Neutrophil (primary cell): ENCODE results near the gene CWC25.

ENCODE experiments used
- H3K27ac ChIP-seq: fragments of 200-600 bp; sonication (generic); 2 replicates; pipeline ENCODE4 v1.5.1; 2016; ENCODE audit warnings: mild to moderate bottlenecking, moderate library complexity
- H3K27me3 ChIP-seq: fragments of 200-600 bp; sonication (generic); 2 replicates; pipeline ENCODE4 v1.6.0; 2016; ENCODE audit warnings: mild to moderate bottlenecking
- H3K36me3 ChIP-seq: fragments of 200-600 bp; sonication (generic); 2 replicates; pipeline ENCODE4 v1.5.1; 2017
- H3K4me1 ChIP-seq, 2 experiments: fragments of 200-600 bp in 1 of 2; sonication (generic) in 1 of 2; 1 replicate in 1 of 2; 2 replicates in 1 of 2; pipeline versions ENCODE4 v1.5.1 to v1.6.1; 2013 to 2016; ENCODE audit warnings: low read depth in 1 of 2, low read length in 1 of 2, mild to moderate bottlenecking in 1 of 2, moderate library complexity in 1 of 2; ENCODE audit not compliant: control insufficient read depth in 1 of 2, insufficient read depth in 1 of 2
- H3K4me3 ChIP-seq, 2 experiments: fragments of 200-600 bp in 1 of 2; sonication (generic) in 1 of 2; 1 replicate in 1 of 2; 2 replicates in 1 of 2; pipeline ENCODE4 v1.5.1; 2013 to 2016; ENCODE audit warnings: low read depth in 1 of 2, low read length in 1 of 2, mild to moderate bottlenecking in 1 of 2, moderate library complexity in 1 of 2
- H3K9me3 ChIP-seq: fragments of 200-600 bp; sonication (generic); 2 replicates; pipeline ENCODE4 v1.5.1; 2016
- TF ChIP-seq, protein P1 (sequence below): fragments of 200-600 bp; sonication (generic); IDR thresholded peaks from 2 replicates; pipeline ENCODE4 v1.5.1; 2016; ENCODE audit warnings: antibody characterized with exemption

The CWC25 gene

DNA sequence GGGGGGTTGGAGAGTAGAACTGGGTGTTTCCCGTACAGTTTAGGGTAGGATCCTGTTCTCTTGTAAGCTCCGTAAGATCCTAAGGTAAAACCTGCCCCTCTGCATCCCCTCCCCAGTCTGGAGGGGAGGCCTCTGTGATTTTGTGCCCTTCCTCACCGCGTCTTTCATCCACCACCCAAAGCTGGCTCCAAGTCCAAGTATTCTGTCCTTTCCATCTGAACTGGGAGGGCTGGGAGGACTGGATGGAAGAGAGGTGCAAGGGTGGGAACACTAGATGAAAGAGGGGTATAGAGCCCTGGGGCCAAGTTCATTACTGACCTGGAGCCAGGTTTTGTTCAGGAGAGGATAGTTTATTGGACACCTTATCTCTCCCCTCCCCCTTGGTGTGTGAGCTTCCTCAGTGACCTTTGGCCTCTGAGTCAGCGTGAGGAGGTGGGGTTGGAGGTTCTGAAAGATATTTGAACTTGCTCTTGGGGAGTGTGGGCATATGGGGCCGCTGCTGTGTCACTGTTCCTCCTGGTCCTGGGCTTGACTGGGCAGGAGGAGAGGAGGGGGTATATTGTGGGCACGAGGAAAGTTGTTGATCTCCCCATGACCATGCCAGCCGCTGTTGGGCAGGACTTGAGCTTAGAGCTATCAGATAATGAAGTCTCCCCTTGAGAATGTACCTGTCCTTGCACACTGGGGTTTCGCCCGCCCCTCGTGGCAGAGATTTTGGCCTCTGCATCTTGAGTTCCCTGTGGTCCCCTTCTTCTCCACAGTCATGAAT, 46.3 kb upstream of the CWC25 start:
- Histone ChIP-seq H3K36me3 (peaks cover 11% of the 10 kb centered on the region), H3K27ac (peak overlapping the region; percentile 99), H3K27me3 (no peaks in the 10 kb centered on the region), H3K9me3 (no peaks in the 10 kb centered on the region), H3K4me1 (peaks cover 70 to 71% of the 10 kb centered on the region in 2 experiments), H3K4me3 (peak overlapping the region; percentile 80 to 99)
- TF ChIP-seq, protein P1, sequence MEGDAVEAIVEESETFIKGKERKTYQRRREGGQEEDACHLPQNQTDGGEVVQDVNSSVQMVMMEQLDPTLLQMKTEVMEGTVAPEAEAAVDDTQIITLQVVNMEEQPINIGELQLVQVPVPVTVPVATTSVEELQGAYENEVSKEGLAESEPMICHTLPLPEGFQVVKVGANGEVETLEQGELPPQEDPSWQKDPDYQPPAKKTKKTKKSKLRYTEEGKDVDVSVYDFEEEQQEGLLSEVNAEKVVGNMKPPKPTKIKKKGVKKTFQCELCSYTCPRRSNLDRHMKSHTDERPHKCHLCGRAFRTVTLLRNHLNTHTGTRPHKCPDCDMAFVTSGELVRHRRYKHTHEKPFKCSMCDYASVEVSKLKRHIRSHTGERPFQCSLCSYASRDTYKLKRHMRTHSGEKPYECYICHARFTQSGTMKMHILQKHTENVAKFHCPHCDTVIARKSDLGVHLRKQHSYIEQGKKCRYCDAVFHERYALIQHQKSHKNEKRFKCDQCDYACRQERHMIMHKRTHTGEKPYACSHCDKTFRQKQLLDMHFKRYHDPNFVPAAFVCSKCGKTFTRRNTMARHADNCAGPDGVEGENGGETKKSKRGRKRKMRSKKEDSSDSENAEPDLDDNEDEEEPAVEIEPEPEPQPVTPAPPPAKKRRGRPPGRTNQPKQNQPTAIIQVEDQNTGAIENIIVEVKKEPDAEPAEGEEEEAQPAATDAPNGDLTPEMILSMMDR, result peak; percentile 16

DNA sequence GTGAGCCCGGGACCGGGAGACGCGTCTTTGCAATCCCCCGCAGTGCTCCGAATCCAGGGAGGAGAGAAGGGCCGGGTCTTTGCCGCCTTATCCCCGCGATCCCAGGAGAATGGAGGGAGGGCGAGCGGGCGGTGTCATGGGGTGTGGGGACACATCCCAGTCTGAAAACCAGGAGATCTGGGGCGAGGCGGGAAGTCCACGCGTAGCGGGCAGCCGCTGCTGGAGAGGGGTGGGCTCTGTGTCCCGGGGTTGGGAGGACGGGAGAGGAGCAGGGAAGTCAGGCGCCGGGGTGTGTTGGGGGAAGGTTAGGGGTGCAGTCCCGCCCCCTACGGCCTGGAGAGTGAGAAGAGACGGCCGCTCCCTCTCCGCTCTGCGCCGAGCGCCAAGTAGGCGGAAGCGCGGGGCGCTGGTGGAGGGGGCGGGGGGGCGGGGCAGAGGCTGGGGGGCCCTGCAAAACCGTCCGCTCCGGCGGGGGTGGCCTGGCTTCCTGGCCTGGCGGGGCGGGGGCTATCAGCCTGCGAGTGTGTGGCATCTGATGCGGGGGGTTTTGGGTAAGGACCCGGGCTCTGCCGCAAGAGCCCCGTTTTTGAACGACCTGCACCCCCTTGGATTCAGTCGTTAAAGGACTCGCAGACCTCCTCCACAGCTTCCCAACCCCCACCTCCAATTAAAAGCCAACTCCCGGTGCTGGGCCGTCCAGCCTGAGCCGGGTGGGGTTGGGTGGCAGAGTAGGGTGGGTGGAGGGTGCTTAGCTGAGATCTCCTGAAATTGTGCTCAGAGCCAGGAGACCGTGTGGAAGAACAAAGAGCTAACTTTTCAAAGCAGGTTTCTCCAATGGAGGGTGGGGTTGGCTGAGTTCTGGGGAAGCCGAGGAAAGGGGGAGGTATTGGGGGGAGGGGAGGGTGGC, 45.4 kb upstream of the CWC25 start:
- Histone ChIP-seq H3K4me3 (peak overlapping the region; percentile 80 to 99), H3K9me3 (no peaks in the 10 kb centered on the region), H3K4me1 (peaks cover 65 to 67% of the 10 kb centered on the region in 2 experiments), H3K36me3 (peaks cover 11% of the 10 kb centered on the region), H3K27me3 (no peaks in the 10 kb centered on the region), H3K27ac (peak overlapping the region; percentile 99)
- TF ChIP-seq, protein P1, result peak; percentile 9

DNA sequence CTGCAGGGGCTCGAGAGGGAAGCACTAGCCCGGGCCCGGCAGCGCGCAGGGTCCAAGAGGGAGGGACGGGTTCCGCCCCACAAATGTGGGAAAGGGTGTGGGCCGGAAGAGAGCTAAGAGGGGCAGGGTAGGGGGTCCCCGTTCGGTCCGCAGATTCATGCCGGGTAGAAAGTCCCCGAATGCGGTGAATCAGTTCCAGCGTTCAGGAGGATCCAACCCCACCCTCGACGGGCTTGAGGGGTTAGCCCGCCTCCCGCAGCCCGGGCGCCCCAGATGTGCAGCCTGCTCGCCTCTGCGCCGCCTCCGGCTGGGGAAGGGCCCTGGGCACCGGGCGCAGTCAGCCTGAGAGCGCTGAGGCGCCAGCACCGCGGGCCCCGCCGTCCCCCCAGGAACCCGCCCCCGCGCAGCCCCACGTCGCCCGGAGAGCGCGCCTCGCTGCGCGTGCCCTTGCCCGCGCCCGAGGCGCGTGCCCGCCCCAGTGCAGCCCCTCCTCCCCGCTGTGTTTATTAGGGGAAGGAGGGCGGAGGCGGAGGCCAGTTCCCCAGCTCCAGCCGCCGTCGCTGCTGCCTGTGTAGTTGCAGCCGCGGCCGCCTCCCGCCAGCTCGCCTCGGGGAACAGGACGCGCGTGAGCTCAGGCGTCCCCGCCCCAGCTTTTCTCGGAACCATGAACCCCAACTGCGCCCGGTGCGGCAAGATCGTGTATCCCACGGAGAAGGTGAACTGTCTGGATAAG, 44.6 kb upstream of the CWC25 start, which contains the start of gene LASP1:
Gene LASP1 (plus strand): TSS at position 533 of the 733 bp plus-strand sequence. CDS start 132 bp downstream, at position 665.
- peak within 1 kb of the TSS; percentile 80 to 99 for H3K4me3 ChIP-seq
- H3K27me3 ChIP-seq, result peaks cover 5% of the 10 kb centered on the region
- TF ChIP-seq, protein P1, result peak; percentile 11
- peaks cover 11% of the 10 kb centered on the region for H3K36me3 ChIP-seq
- H3K27ac ChIP-seq, result peak within 1 kb of the TSS; percentile 99
- peaks cover 57 to 58% of the 10 kb centered on the region in 2 experiments for H3K4me1 ChIP-seq
- H3K9me3 ChIP-seq, result no peaks in the 10 kb centered on the region

DNA sequence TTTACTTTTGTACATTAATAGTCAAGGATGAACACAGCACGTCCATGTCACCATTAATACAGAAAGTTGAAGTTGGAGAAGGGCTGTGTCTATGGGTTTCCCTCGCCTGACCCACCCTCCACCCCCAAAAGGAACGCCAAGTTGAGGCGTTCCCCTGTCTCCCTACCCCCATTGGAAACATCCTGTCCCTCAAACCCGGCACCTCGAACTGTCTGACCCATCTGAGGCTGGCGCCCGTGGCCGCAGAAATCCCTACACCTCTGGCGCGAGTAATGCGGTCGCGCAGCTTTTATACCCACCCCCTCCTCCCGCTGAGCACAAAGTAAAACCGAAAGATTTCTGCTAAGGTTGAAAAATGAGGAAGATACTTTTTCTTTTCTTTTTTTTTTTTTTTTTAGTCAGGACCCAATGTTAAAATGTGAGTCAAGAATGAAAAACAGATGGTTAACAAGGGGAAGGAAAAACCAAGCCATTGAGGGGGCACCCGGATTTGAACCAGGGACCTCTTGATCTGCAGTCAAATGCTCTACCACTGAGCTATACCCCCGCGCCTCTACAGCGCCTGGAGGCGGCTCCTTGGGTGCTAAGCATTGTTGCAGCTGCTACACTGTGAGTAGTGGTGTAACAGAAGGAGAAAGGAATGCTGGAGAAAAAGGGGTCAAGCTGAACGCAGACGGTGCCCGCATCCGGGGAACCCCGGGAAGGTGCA, 43.9 kb upstream of the CWC25 start:
- Histone ChIP-seq H3K36me3 (peaks cover 10% of the 10 kb centered on the region), H3K4me1 (peaks cover 50 to 51% of the 10 kb centered on the region in 2 experiments), H3K27me3 (peaks cover 5% of the 10 kb centered on the region), H3K9me3 (no peaks in the 10 kb centered on the region), H3K27ac (peak overlapping the region; percentile 99), H3K4me3 (peak overlapping the region; percentile 80 to 99)
- TF ChIP-seq, protein P1, result no peak
